Trophoblast cell (in vitro differentiated cells and primary cell): ENCODE data around the gene DNAJB14.
A peak's percentile ranks its signal among the peaks of the same experiment; 100 is the strongest.

ENCODE experiments used
- DNase-seq, 2 donors: peaks; one replicate each; pipeline ENCODE4 v3.0.0-alpha.2; 2016
- H2AFZ ChIP-seq: 2 replicates; pipeline ENCODE4 v1.6.1; 2013; ENCODE audit warnings: low read length, moderate library complexity, mild to moderate bottlenecking; ENCODE audit not compliant: insufficient read depth, poor library complexity
- H2AK5ac ChIP-seq: 2 replicates; pipeline ENCODE4 v1.6.1; 2013; ENCODE audit warnings: mild to moderate bottlenecking, low read length
- H2BK120ac ChIP-seq: 2 replicates; pipeline ENCODE4 v1.6.1; 2013; ENCODE audit warnings: low read length, mild to moderate bottlenecking, moderate library complexity; ENCODE audit not compliant: insufficient read depth, poor library complexity
- H2BK12ac ChIP-seq: 2 replicates; pipeline ENCODE4 v1.6.1; 2013; ENCODE audit warnings: mild to moderate bottlenecking, low read length, moderate library complexity
- H2BK5ac ChIP-seq: 2 replicates; pipeline ENCODE4 v1.6.1; 2013; ENCODE audit warnings: low read length, low read depth, moderate library complexity, mild to moderate bottlenecking; ENCODE audit not compliant: poor library complexity
- H3K14ac ChIP-seq: 2 replicates; pipeline ENCODE4 v1.6.1; 2013; ENCODE audit warnings: mild to moderate bottlenecking, low read length
- H3K18ac ChIP-seq: 2 replicates; pipeline ENCODE4 v1.6.1; 2013; ENCODE audit warnings: mild to moderate bottlenecking, low read length
- H3K23ac ChIP-seq: 2 replicates; pipeline ENCODE4 v1.6.1; 2013; ENCODE audit warnings: low read length
- H3K27ac ChIP-seq: 2 replicates; pipeline ENCODE4 v1.5.1; 2013; ENCODE audit warnings: low read depth, mild to moderate bottlenecking, inconsistent platforms, low read length, moderate library complexity
- H3K27me3 ChIP-seq: 2 replicates; pipeline ENCODE4 v1.6.1; 2013; ENCODE audit warnings: inconsistent platforms, mild to moderate bottlenecking, low read length, moderate library complexity; ENCODE audit not compliant: insufficient read depth
- H3K36me3 ChIP-seq, 2 experiments: 1 replicate in 1 of 2; 2 replicates in 1 of 2; pipeline ENCODE4 v1.6.1; 2013; ENCODE audit warnings: low read length in 2 of 2, mild to moderate bottlenecking in 2 of 2, moderate library complexity in 1 of 2; ENCODE audit not compliant: insufficient read depth in 2 of 2, control insufficient read depth in 1 of 2
- H3K4ac ChIP-seq: 2 replicates; pipeline ENCODE4 v1.6.1; 2013; ENCODE audit warnings: low read depth, mild to moderate bottlenecking, low read length, moderate library complexity
- H3K4me1 ChIP-seq, 2 experiments: 1 replicate in 1 of 2; 2 replicates in 1 of 2; pipeline ENCODE4 v1.6.1; 2013; ENCODE audit warnings: low read length in 2 of 2, mild to moderate bottlenecking in 2 of 2, moderate library complexity in 1 of 2; ENCODE audit not compliant: insufficient read depth in 2 of 2, control insufficient read depth in 1 of 2
- H3K4me2 ChIP-seq: 2 replicates; pipeline ENCODE4 v1.6.1; 2013; ENCODE audit warnings: inconsistent platforms, mild to moderate bottlenecking, low read length, moderate library complexity
- H3K4me3 ChIP-seq: 2 replicates; pipeline ENCODE4 v1.5.1; 2013; ENCODE audit warnings: mild to moderate bottlenecking, low read depth, low read length, inconsistent platforms
- H3K79me1 ChIP-seq: one replicate; pipeline ENCODE4 v1.6.1; 2013; ENCODE audit warnings: low read length
- H3K79me2 ChIP-seq: 2 replicates; pipeline ENCODE4 v1.6.1; 2013; ENCODE audit warnings: low read length, mild to moderate bottlenecking; ENCODE audit not compliant: control insufficient read depth, insufficient read depth, poor library complexity
- H3K9ac ChIP-seq: 2 replicates; pipeline ENCODE4 v1.6.1; 2013; ENCODE audit warnings: mild to moderate bottlenecking, low read length
- H3K9me3 ChIP-seq: 2 replicates; pipeline ENCODE4 v1.6.1; 2013; ENCODE audit warnings: low read depth, mild to moderate bottlenecking, control low read depth, inconsistent platforms, low read length; ENCODE audit not compliant: insufficient read depth
- H4K12ac ChIP-seq: 2 replicates; pipeline ENCODE4 v1.6.1; 2013; ENCODE audit warnings: low read depth, mild to moderate bottlenecking, low read length, moderate library complexity
- H4K8ac ChIP-seq: 2 replicates; pipeline ENCODE4 v1.6.1; 2013; ENCODE audit warnings: low read depth, mild to moderate bottlenecking, low read length, moderate library complexity
- H4K91ac ChIP-seq: one replicate; pipeline ENCODE4 v1.6.1; 2013; ENCODE audit warnings: low read depth, mild to moderate bottlenecking, low read length, moderate library complexity
- WGBS: extraction: QIAGEN DNeasy Blood & Tissue Kit; methylation state at CpG from one replicate; pipeline ENCODE4 v1.1.7; 2013; ENCODE audit warnings: missing lambda C conversion rate; ENCODE audit not compliant: insufficient read length, insufficient coverage; ENCODE audit errors: extremely low coverage; 5-methylcytosine and 5-hydroxymethylcytosine counted together

Gene DNAJB14

GRCh38 chr4:99983289-99983943 lies 37.0 kb upstream of the DNAJB14 start:
- Histone ChIP-seq H2AFZ (no peak overlapping the region), H4K8ac (no peak overlapping the region), H2AK5ac (no peak overlapping the region), H4K91ac (no peak overlapping the region), H3K14ac (no peak overlapping the region), H3K4me3 (no peak overlapping the region), H3K79me2 (no peaks in the 10 kb centered on the region), H3K9me3 (no peaks in the 10 kb centered on the region), H2BK120ac (no peak overlapping the region), H3K27me3 (no peaks in the 10 kb centered on the region), H3K4me2 (no peak overlapping the region), H4K12ac (no peak overlapping the region), H2BK5ac (no peak overlapping the region), H3K27ac (no peak overlapping the region), H3K18ac (no peak overlapping the region), H2BK12ac (no peak overlapping the region), H3K4ac (no peak overlapping the region), H3K9ac (no peak overlapping the region), H3K36me3 (no peaks in the 10 kb centered on the region), H3K4me1 (no peaks in the 10 kb centered on the region), H3K79me1 (no peaks in the 10 kb centered on the region), H3K23ac (no peak overlapping the region)
- no peak for DNase-seq
- no CpG with 5 or more reads among the region's 4 CpGs for WGBS

- Histone ChIP-seq H3K79me1 (no peaks in the 10 kb centered on the region), H4K8ac (no peak overlapping the region), H2AFZ (no peak overlapping the region), H3K4me1 (no peaks in the 10 kb centered on the region), H2BK120ac (no peak overlapping the region), H3K27me3 (no peaks in the 10 kb centered on the region), H3K18ac (no peak overlapping the region), H4K12ac (no peak overlapping the region), H3K9ac (no peak overlapping the region), H3K9me3 (no peaks in the 10 kb centered on the region), H3K36me3 (no peaks in the 10 kb centered on the region), H4K91ac (no peak overlapping the region), H2BK5ac (no peak overlapping the region), H3K4me3 (no peak overlapping the region), H2AK5ac (no peak overlapping the region), H3K4ac (no peak overlapping the region), H2BK12ac (no peak overlapping the region), H3K27ac (no peak overlapping the region), H3K79me2 (no peaks in the 10 kb centered on the region), H3K4me2 (no peak overlapping the region), H3K23ac (no peak overlapping the region), H3K14ac (no peak overlapping the region)
- DNase-seq = peak in 1 of 2 donors; percentile 47
Observed at GRCh38 chr4:99979872-99980271, 33.5 kb upstream of the DNAJB14 start.

GRCh38 chr4:99971453-99972111 lies 25.2 kb upstream of the DNAJB14 start:
- no CpG with 5 or more reads among the region's 12 CpGs for WGBS
- Histone ChIP-seq H4K12ac (no peak overlapping the region), H2BK5ac (no peak overlapping the region), H3K79me1 (peaks cover 2% of the 10 kb centered on the region), H3K9me3 (peaks cover 4% of the 10 kb centered on the region), H3K27ac (no peak overlapping the region), H3K9ac (no peak overlapping the region), H3K18ac (no peak overlapping the region), H3K4me1 (peaks cover 4% of the 10 kb centered on the region in 2 experiments), H3K4ac (no peak overlapping the region), H2AFZ (no peak overlapping the region), H3K27me3 (no peaks in the 10 kb centered on the region), H2AK5ac (no peak overlapping the region), H3K23ac (no peak overlapping the region), H2BK12ac (no peak overlapping the region), H3K4me3 (no peak overlapping the region), H3K14ac (no peak overlapping the region), H3K79me2 (no peaks in the 10 kb centered on the region), H4K8ac (no peak overlapping the region), H3K4me2 (no peak overlapping the region), H3K36me3 (no peaks in the 10 kb centered on the region), H4K91ac (no peak overlapping the region), H2BK120ac (no peak overlapping the region)
- DNase-seq = no peak

- Histone ChIP-seq H2BK12ac (no peak overlapping the region), H3K4ac (no peak overlapping the region), H3K36me3 (no peaks in the 10 kb centered on the region), H2BK120ac (no peak overlapping the region), H4K91ac (no peak overlapping the region), H2AK5ac (no peak overlapping the region), H4K8ac (no peak overlapping the region), H3K14ac (no peak overlapping the region), H4K12ac (no peak overlapping the region), H3K79me2 (no peaks in the 10 kb centered on the region), H3K18ac (no peak overlapping the region), H3K79me1 (peaks cover 2% of the 10 kb centered on the region), H3K27me3 (no peaks in the 10 kb centered on the region), H3K9ac (no peak overlapping the region), H3K4me1 (peaks cover 4% of the 10 kb centered on the region in 2 experiments), H3K23ac (no peak overlapping the region), H3K9me3 (peaks cover 4% of the 10 kb centered on the region), H2BK5ac (no peak overlapping the region), H3K4me3 (no peak overlapping the region), H2AFZ (no peak overlapping the region), H3K4me2 (no peak overlapping the region), H3K27ac (no peak overlapping the region)
- WGBS = no CpG with 5 or more reads among the region's 1 CpG
- DNase-seq = peak; percentile 26 to 60
Observed at GRCh38 chr4:99968330-99968729, 21.9 kb upstream of the DNAJB14 start.
